Upper lobe of left lung (tissue), 4 donors: Measurements from ENCODE around the gene IDI1.

Experiments used
- EP300 ChIP-seq, 4 donors: sonication (generic); formaldehyde crosslinking; IDR thresholded peaks; one replicate each; pipeline ENCODE4 v1.5.1; 2017; ENCODE audit warnings: antibody characterized with exemption in 4 of 4, control low read depth in 2 of 4
- POLR2A ChIP-seq, 4 donors: fragments of 450-650 bp; IDR thresholded peaks; one replicate each; pipeline ENCODE4 v1.5.1; 2016 to 2017; ENCODE audit warnings: antibody characterized with exemption in 4 of 4, mild to moderate bottlenecking in 2 of 4
- POLR2AphosphoS5 ChIP-seq, 2 donors: sonication (generic); formaldehyde crosslinking; IDR thresholded peaks; one replicate each; pipeline ENCODE4 v1.5.1; 2017; ENCODE audit warnings: antibody characterized with exemption in 2 of 2
- TF ChIP-seq, protein P1 (sequence below), 6 experiments: fragments of 450-650 bp in 4 of 6; fragments of 200-600 bp in 2 of 6; sonication (generic) in 2 of 6; IDR thresholded peaks; one replicate each; pipeline ENCODE4 v1.5.1; 2016 to 2019; ENCODE audit warnings: antibody characterized with exemption in 6 of 6

DNA sequence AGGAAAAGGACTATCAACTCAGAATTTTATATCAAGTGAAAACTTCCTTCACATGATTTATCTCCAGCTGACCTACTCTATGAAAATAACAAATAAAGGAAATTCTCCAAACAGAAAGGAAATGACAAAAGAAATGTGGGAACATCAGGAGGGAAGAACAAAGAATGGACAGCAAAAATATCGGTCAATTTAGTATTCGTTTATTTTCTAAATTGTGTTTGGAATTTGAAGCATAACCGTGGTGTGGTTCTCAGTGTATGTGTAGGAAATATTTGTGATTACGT lies 16.0 kb upstream of the IDI1 start:
- TF ChIP-seq, protein P1, sequence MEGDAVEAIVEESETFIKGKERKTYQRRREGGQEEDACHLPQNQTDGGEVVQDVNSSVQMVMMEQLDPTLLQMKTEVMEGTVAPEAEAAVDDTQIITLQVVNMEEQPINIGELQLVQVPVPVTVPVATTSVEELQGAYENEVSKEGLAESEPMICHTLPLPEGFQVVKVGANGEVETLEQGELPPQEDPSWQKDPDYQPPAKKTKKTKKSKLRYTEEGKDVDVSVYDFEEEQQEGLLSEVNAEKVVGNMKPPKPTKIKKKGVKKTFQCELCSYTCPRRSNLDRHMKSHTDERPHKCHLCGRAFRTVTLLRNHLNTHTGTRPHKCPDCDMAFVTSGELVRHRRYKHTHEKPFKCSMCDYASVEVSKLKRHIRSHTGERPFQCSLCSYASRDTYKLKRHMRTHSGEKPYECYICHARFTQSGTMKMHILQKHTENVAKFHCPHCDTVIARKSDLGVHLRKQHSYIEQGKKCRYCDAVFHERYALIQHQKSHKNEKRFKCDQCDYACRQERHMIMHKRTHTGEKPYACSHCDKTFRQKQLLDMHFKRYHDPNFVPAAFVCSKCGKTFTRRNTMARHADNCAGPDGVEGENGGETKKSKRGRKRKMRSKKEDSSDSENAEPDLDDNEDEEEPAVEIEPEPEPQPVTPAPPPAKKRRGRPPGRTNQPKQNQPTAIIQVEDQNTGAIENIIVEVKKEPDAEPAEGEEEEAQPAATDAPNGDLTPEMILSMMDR (IDR thresholded peaks at IDR 0.05): no peak
- no peak for TF ChIP-seq POLR2A (IDR thresholded peaks at IDR 0.05)
- no peak for TF ChIP-seq POLR2AphosphoS5 (IDR thresholded peaks at IDR 0.05)
- no peak for TF ChIP-seq EP300 (IDR thresholded peaks at IDR 0.05)
